ENCODE data around the gene ITPA. TPM values are rescaled to one million over a fixed set of nuclear protein-coding genes. Genes with fewer than 3 reads are reported as not detected.

ITPA gene
- total RNA-seq, 1 donor from 2014 or later: 60.6 TPM

DNA sequence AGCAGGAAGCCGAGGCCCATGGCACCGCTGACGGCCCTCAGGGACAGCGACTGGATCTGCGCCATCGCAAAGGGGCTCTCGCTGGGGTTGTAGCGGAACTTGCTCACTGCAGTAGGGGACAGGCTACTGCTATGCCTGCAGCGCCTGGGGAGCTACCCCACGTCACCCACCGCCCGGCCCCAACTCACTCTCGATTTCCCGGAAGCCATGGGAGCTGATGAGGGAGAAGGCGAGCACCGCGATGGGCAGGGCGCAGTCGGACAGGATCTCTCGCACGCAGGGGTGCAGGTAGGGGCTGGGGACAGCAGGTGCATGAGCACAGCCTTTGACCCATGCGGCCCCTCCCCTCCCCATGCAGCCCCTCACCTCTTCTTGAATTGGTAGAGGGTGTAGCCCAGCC lies 19.9 kb downstream of the ITPA start:
- ATAC-seq: no peak

DNA sequence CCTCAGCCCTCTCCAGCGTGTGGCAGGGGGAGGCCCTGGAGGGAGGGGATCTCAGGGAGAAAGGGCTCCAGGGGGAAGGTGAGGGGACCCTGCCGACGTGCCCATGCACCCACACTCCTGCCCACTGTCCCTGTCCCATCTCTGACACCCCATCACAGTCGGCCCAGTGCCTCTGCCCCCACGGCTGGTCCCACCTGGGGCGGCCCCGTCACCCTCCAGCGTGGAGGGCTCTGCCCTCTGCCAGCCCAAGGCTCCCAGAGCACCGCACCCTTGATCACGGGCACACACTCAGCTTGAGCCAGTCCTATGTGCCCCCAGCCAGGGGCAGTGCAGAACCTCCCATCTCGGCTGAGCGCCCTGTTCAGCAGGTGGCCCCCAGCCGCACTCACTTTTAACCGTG lies 20.5 kb downstream of the ITPA start:
- ATAC-seq: no peak

DNA sequence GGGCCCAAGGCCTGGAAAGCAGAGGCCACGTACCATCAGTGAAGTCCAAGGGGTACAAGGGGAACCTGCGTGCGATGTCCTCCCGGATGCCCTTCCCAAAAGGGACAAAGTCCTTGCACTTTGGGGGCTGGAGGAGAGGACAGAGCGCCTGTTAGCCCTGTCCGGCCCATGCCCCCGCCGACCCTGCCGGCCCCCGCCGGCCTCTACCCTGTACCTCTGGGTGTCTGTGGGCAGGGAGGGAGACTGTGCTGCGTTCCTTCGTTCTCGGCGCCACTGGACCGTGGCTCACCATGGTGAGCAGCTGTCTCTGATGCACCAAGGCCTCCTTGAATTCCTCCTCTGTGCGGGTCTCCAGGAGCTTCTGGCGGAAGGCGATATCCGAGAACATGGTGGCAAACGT lies 21.8 kb downstream of the ITPA start:
- no peak for ATAC-seq

DNA sequence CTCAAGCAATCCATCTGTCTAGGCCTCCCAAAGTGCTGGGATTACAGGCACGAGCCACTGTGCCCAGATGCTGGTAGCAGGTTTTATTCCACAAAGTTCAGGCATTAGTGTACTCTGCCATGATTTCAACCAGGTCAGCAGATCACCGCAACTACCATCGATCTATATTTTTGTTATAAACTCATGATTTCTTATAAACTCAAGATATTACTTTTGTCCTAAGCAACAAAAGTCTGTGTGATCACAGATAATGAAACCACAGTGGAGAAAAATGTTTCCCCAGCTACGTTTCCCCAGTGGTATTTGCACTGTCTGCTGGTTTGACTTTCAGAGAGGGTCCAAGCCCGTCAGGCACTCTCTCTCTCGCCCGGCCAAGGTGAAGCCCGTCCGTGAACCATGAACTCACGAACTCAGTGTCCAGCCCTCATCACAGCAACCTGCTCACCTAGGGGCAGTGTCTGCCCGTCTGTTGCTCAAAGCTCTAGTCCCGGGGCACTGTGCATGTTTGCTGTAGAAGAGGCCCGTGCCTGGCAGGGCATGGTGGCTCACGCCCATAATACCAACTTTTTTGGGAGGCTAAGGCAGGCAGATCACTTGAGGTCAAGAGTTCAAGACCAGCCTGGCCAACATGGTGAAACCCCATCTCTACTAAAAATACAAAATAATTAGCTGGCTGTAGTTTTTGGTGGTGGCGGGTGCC lies 22.7 kb downstream of the ITPA start:
- no peak for ATAC-seq

DNA sequence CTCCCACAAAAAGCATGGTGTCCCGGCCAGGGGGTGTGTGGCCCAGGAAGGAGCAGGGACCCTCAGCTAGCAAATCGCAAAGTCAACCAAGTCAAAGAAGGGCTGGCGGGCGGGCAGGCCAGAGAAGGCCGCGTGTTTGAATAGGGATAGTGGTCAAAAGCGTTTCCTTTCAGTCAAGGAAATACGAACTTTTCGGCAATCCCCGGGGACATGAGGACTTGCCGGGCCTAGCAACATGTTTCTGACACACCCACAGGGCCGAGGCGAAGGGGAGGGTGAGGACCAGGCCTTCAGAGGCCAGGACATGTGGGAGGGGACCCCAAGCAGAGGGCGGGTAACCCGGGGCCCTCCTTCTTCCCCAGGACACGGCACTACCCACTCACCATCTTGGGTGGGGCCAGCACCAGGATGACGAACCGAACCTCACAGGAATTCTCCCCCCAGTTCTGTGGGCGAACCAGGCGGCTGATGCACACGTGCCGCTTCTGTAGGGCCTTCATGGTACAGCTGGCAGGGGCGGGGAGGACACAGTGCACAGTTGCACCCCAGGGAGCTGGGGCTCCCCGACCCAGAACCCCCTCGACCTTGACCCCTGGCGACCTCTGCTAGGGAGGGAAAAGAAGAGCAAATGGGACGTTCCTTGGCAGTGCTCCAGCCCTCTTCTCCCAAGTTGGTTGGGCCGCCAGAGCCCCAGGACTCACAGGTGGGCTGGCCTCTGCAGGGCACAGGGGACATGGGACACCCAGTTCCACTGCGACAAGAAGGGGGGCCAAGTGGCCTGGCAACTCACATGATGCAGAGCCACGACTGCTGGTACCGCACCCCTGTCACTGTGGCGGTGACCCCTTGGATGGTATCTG lies 24.1 kb downstream of the ITPA start:
- ATAC-seq: no peak

DNA sequence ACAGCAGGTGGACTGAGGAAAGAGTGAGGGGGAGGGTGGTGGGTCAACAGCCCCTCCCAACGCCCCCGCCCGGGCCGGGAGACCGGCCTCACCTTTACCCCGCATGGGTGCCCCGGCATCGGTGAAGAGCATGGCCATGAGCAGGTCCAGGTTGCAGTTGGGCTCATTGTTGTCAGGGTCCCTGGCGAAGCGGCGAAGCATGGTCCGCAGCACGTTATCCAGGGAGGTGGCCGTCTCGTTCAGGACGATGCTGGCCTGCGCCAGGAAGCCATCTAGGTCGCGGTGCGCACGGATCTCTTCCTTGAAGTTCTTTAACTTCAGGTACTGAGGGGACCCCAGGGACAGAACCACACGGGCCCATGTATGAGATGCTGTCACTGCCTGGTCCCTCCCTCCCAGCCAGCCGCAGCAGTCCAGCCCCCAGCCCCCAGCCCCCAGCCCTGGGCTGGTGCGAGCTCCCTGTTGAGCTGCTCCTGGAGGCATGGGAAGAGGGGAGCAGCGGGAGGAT lies 24.7 kb downstream of the ITPA start:
- no peak for ATAC-seq

DNA sequence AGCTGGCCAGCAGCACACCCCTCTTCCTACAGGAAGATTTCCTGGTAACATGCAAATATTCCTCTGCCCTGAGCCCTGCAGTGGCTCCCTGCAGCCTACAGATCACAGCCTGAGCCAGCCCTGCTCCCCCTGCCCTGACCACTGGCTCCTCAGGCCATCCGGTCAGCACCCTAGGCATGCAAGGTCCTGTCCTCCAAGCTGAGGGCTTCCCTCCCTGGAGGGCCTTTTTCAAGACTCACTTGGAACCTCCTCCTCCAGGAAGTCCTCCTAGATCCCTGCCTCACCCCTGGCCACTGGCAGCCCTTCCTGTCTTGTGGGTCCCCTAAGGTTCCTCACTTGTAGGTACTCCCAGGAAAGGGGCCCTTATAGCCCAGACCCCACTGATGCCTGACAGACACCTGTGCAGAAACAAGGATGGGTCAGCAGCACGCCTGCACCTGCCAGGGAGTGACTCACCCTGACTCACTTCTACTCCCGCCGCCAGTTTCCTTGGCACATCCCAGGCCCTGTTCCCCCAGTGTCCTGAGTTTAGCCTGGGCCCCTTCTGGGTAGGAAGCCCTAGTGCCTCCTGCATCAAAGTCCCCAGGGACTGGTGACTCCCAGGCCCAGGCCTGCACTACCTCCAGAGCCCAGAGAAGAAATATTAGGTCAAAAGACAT lies 26.5 kb downstream of the ITPA start:
- ATAC-seq: peak; percentile 63

DNA sequence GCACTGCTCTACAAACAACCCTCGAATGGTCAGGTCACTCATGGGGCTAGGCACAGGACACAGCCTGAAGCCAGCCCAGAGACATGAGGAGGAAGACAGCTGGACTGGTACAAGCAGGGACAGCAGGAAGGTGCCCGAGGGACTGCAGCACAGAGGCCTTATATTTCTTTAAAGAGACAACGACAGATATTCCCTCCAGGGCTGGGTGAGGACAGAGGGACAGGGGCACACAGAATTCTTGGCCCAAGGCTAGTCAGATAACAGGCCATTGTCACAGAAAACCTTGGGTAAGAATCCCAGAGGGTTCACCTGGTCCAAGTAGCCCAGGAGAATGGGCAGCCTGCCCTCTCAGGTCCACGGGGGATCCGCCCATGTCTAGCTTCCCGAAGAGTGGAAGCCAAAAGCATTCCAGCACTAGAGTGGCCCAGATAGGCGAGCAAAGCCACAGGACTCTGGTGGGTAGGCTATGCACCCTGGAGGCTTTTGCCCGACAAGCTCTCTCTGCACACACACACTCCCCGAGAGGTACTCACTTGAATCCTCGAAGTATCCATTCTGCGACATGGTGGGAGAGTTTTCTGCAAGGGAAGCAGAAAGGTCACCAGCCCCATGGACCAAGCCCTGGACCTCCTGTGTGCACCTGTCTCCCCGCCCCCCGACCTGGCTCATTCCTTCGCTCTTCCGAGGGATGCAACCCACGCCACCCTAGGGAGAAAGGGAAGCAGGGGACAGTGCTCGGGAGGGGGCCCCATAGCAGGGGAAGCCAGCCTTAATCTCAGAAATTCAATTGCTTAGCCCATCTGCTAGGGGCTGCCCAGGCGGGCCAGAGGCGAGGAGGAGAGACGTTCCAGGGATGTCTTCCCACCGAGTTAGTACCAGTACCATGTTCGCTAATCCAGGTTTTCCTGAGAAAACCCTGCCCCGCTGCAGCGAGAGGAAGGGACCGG lies 28.0 kb downstream of the ITPA start:
- no peak for ATAC-seq

DNA sequence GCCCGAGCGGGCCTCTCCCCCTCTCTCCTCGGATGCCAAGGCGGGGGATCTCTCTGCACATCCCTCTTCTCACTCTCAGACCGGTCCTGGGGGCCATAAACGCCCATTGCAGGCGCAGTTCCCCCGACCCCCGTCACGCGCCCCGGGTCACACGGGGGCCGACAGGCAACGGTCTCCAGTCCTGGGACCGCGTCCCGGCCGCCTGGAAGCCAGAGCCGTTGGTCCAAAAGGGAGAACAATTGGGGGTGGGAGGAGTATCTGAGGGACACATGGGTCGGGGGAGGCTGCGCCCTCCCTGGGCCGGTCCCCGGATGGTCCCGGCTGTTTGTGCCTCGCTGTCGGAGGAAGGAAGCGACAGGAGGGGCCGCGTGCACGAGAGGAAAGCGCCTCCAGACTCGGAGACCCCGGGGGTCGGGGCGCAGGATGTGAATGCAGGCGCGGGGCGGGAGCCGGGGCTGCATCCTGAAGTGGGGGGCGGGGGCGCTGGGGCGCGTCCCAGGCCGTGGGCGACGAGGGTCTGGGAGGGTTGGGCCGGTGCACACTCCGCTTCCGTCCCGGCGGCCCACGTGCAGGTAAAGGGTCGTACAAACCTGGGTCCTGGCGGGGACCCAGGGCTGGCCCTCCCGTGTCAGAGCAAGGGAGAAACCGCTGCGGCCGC lies 28.8 kb downstream of the ITPA start:
- no peak for ATAC-seq

DNA sequence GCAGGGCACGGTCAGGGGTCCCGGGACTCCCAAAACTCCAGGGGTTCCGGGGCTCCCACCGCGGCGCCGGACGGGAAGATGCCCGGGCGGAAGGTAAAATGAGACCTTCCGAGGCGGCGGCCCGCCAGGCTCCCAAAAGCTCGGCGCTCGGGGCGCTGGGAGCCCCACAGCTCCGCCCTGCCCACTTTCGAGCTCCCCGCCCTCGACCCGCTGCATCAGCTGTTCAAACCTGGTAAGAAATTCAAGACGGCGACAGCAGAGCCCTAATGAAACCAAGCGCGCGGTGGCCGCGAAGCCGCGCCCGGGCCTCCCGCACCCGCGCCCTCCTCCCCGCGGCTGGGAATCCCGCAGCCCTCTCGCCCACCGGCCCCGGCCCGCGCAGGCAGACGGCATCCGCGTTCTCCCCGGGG lies 29.3 kb downstream of the ITPA start:
- ATAC-seq: peak; percentile 44

DNA sequence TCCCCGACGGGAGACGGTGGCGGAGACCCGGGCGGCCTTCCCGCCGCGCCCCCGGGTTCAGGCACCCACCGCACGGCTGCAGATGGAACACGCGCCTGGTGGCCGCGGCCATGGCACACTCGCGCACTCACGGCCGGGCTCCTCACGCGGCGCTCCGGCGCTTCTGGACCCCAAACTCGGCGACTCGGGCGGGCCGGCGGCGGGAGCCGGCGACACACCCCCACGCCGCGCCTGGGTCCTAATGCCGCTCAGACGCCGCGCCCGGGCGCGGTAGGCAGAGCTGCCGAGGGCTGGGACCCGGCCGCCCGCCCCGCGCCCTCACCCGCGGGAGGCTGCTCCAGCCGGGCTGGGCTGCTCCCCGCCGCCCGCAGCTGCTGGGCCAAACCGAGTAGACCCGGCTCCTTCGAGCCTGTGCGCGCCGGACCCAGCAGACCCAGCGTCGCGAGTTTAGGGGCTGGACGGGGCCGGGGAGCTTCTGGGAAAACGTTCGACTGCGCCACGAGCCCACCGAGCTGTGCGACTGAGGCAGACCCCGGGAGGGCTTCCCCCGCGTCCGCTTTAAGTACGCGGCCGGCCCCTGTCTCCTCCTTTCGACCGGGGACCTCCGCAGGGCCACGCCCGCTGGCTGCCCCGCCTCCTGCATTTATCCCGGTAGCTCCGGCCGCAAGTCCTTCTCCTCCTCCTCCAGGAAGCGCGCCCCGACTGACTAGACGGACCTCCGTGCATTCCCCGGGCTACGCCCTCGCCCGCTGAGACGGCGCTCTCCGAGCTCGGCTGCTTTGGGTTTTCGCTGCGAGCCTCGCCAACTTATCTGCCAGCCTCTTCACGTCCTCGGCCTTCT lies 29.9 kb downstream of the ITPA start, which contains the start of gene SLC4A11:
Gene SLC4A11, minus strand, starts transcription at position 165 of the 841 bp plus-strand sequence. Its CDS starts 53 bp downstream, at position 112.
- ATAC-seq: peak; percentile 66

DNA sequence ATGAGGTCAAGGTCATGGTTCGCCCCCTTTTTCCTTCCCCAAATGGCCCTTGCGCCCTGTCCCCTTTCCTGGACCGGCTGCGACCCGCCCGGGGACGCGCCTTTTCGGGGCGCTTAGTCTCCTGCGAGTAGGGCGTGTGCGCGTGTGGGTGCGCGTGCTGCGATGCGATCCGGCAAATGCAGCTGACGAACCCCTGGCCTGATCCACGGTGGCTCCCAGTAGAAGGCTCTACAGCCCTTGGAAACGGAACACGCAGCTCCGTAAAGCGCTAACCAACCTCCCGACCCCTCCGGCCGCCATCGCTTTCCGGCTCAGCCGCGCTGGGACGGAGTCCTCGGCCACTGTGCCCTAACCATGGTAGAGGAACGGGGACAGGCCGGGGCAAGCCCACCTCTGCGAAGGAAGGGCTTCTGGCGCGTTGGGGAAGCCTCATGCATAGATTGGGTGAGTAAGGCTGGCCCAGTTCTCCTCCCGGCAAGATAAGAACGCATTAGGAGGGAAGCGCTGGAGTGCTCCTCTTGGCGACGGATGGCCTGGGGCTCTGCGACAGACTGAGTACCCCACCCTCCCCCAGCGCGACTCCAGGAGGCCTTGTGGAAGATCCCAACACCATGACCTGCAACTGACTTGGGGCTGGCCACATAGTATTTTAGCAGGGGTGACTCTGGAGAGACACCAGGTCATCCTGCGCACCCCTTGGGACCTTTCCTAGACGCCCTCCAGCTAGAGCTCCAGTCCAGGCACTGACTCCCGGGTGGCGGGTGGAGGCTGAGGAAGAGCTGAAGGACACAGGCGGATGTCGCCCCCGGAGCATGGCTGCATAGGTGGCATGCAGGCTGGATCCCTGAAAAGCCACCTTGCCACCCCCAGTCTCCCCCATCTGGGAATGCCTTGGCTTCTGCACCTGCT lies 30.8 kb downstream of the ITPA start:
- peak; percentile 34 for ATAC-seq

DNA sequence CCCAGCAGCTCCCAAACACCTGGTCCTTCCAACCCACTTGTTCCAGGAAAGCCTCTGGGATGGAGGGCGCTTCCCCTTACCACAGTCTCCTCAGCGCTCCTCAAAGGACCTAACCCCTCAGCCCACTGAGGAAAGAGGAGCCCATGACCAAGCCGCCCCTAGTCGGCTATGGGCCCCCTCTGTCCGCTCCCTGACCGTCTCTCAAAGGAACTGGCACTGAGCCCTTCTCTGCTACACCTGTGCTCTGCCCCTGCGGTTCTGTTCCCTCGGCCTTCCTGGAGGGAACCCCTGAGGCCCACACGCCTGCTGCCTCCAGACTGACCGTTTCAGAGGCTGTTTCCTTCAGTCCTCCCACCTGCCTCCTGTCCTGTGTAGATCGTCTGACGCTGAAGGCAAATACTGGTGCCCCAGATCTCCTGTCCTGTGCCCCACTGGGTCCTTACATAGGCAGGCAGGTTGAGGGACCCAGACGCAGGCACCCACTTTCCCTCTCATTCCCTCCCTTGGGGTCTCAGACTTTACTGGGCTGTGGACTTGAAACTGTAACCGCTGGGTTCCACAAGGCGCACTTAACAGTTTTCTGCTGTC lies 31.6 kb downstream of the ITPA start:
- no peak for ATAC-seq

DNA sequence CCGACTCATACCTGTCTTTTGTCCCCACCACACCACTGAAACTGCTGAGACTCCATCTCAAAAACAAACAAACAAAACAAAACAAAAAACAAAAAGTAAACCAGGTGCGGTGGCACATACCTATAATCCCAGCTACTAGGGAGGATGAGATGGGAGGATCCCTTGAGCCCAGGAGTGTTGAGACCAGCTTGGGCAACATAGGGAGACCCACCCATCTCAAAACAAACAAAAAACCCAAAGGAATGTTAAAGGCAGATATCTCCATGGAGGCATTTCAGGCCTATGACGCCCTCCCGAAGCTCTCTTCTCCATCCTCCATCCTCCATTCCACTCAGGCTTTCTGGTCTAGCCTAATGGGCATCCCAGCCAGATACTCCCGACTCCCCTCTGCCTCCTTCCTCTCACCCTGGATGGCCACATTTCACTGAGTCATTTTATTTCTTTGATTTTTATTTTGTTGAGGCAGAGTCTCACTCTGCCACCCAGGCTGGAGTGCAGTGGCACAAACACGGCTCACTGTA lies 32.9 kb downstream of the ITPA start:
- ATAC-seq: no peak

DNA sequence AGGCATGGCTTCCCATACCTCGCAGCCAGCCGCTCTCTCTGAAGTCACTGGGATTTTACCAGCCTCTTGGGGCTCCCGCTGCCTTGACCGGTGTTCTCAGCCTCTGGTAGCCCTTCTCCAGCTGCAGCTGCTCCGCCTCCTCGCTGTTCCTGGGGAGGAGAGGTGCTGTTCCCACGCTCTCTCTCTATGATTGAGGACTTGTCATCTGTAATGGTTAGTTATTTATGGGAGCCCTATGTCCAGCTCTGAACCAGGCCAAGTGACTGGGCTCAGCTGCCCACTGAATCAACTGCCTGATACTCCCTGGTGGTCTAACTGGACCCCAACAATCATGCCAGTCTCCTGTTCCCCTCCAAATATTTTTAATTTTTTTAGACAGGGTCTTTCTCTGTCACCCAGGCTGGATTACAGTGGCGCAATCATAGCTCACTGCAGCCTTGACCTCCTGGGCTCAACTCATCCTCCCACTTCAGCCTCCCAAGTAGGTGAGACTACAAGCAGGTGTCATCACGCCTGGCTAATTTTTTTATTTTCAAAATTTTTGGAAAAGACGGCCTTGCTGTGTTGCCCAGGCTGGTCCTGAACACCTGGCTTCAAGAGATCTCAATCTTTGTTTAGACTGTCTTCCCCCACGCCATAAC lies 34.5 kb downstream of the ITPA start:
- no peak for ATAC-seq

DNA sequence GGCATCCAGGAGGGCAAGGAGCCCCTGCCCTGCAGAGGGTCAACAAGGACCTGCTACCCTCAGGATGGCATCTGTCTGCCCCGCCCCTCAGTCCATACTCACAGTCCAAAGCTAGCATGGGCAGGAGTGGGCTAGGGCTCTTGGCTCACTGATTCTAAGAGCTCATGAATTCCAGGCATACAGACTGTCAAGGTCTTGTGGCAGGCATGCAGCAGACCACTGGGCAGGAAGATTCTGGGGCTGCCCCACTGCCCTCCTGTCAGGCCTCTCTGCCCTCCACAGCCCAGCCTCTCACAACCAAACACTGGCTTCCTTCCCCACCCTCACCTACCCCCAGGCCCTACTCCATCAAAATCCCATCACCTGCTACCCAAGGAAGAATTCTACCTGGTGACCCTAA lies 35.3 kb downstream of the ITPA start:
- ATAC-seq: no peak

DNA sequence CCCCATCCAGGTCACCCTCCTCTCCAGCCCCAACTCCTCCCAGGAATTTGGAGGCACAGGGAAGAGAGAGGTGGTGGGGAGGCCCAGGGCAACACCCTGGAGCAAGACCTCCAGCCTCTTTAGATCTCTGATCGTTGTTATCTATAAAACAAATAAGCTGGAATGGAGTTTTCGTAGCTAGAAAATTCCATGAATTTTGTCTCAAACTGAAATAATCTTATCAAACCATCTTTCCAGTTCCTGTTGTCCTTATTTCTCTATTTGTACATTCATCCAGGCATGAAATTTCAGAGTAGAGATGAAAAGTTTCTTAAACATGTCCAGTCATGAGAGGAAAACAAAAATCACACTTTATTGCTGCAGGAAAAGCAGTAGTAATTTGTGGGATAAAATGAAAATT lies 35.9 kb downstream of the ITPA start:
- no peak for ATAC-seq

DNA sequence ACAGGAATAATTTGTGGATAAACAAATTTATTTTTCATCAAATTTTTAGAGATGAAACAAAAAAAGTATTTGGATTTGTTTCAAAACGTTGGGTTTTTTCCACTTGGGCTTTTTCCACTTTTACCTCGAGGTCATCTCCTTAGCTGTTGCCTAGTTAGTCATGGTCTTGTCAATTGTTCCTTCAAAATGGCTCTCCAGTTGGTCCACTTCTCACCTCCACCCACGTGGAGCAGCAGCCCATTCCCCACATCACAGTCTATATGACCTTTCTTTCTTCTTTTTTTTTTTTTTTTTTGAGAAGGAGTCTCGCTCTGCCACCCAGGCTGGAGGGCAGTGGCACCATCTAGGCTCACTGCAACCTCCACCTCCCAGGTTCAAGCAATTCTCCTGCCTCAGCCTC lies 36.4 kb downstream of the ITPA start:
- no peak for ATAC-seq

Measured in esophagus mucosa (tissue), 1 donor.